Medulla oblongata (tissue), 1 donor: ENCODE results near the gene GPR82.
"Not testable (repeated sequence)": the region's sequence is repeated elsewhere in the genome, so short reads cannot be mapped to it uniquely, and the experiment has no call there.

Experiments
- DNase-seq: peaks from one replicate; pipeline ENCODE4 v3.0.0-alpha.2; 2015; ENCODE audit errors: extremely low spot score

Gene GPR82

DNA sequence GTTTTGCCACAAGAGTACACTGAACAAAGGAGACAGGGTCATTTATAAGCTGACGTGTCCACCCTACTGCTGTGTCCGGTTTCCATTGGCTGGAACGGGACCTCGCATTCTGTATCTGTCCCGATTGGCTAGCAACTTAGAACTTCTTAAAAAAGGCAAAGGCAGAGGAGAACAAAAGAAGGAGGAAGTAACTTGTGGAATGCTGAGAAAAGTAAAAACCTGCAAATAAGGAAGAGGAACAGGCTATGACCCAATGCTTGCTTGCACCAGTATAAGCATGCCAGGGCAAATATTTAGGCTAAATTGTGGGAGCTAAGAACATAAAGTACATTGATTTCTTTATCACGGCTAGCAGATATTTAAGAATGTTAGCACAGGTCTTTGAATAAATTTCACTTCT is 4.4 kb upstream of the GPR82 start:
- not testable (repeated sequence) for DNase-seq

DNA sequence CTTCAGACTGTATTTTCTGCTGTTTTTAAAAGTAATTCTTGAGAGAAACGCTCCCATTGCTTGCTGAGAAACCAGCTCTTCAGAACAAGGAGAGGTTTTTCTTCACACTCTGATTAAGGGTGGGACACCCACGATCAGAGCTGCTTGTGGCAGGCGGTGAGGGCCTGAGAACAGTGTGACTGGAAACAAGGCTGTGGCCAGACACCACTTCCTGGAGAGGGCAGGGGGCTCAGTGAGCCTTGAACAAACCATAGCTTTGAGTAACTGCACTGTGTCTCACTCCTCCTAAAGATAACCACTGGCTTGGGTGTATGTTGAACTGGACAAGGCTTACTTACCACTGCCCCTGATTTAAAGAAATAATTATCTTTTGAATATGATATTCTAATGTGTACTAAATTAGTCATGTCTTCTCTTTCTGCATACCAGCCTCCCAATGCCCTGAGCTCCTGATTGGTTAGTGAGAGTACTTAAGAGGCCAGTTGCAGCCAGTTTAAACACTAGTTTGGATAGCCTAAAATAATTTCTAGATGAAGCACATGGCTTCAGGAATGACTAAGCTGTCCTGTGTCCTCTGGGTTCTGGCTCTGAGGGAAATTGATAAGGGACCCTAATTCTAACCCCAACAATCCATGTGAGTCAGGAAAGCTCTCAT is 3.7 kb upstream of the GPR82 start:
- no peak for DNase-seq

DNA sequence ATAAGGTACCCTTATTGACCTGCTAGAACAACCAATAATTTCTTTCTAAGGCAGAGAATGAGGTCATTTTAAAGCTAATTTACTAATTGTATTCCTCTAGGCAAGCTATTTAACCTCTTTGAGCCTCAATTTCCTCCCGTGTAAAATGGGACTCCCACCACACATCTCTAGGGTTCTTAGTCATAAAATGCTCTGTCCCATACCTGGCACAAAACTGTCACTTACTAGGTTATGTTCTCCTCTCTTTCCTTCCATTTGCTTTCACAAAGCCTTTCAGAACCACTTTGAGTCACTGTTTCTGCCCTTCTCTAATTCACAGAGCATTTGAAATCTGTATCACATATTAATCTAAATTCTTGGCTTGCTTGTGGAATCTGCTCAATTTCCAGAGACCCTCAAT is 2.4 kb upstream of the GPR82 start:
- DNase-seq: no peak

DNA sequence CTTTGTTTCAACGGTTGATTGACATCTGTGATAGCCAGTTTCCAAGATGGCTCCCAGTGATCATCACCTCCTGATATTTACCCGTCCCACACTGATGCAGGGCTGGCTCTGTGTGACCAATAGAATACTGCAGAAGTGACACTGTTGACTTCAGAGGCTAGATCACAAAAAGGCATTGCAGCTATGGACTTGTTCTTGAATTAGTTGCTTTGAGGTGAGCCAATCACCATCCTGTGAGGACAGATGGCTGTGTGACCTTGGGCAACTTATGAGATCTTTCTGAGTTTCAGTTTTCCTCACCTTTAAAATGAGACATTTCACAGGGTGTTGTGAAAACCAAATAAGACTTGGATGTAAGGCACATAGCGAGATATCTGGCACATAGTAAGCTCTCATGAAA is 1.8 kb upstream of the GPR82 start:
- no peak for DNase-seq

DNA sequence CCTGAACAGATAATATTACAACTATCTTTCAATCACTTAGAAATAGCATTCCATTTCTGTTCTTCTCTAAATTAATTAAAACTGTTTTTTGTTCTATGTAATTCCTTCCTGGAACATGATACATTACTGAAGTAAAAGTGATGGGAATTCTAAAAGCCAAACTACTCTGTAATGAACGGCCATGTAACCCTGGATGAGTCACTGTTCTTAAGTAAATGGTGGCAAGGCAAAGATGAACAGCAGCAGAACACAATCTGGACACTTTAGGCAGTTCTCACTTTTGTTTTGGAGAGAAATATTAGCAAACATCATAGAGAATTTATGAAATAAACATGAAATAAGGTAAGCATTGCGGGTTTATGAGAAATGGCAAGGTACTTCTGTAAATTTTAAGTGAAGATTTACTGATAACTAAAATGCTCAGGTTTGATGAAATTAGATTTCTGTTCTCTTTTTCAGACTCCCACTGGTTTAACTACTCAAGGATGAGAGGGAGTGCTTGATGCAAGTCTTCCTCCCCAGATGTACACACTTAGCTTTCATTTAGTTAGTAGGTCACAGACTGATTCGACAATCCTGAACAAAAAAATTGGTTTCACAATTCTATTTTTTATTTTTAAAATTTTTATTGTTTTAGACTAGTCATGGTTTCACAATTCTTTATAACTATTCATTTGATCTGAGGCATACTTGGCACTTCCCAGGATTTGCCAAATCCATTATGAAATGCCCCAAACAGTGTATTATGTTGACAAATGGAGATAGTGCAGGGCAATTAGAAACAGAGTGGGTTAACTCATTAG is 964 bp upstream of the GPR82 start:
- DNase-seq: no peak

DNA sequence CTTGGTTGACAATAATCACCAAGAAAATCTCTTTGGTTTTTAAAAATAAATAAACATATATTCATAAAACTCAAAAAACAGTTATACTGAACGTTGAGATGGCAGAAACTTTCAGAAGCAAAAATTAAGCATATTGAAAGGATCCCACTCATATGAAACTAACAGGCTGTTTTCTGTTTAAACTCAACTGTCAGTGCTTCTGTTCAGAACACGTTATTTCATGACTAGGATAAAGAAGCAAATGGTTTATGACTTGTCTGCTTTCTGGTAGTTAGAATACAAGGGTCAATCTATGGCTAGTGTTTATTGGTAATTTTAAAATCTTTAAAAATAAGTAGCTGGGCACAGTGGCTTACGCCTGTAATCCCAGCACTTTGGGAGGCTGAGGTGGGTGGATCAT is 4.1 kb downstream of the GPR82 start:
- DNase-seq: no peak

DNA sequence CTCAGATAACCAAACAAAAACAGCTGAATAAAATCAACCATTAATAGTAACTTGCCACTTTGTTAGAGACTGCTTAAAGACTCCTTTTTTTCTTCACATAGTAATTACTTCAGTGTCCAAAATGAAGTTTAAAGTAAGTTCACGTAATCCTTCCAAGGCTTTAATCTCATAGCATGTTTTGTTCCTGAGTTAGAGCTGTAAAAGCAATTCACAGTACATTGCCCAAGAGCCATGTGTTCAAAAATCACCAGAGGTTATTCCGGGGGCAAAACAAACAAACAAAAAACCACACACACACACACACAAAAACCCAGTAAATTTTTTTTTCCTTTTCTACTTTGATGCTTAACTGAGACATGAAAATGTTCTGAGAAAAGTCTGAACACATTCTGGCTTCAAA is 6.1 kb downstream of the GPR82 start:
- no peak for DNase-seq

DNA sequence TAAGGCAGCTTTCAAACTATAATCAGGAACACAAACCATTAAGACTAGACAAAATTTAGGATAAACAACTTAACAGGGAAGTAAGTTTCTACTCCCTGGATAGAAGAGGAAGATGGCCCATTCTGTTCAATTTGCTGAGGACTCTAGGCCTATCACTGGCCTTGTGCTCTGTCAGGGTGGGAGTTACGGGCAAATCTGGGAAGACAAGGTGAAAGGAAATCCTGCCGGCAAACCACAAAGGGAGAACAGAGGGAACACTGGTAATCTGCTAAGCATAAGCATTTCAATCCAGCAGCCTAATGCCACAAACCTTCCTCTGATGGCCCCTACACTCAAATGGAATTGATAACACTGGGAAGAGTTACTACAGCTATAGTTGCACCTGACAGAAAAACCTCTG is 8.3 kb downstream of the GPR82 start:
- DNase-seq: no peak

DNA sequence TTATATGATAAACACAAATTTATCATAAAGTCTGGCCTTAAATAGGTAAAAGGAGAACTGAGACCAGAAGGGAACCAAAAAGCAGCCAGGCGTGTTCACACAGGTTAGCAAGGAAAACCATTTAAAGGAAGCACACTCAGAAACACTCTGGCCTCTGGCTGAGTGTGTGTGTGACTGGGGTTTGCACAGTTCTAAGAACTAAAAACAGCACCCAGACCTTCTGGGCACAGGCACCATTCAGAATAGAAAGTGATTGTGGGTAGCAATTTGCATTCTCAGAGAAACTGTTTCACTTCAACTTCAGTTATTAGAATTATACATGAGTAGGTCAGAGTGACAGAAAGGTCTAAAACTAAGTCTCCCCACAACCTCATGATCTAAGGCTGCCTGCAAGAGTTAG is 10.0 kb downstream of the GPR82 start:
- peak; percentile 27 for DNase-seq

DNA sequence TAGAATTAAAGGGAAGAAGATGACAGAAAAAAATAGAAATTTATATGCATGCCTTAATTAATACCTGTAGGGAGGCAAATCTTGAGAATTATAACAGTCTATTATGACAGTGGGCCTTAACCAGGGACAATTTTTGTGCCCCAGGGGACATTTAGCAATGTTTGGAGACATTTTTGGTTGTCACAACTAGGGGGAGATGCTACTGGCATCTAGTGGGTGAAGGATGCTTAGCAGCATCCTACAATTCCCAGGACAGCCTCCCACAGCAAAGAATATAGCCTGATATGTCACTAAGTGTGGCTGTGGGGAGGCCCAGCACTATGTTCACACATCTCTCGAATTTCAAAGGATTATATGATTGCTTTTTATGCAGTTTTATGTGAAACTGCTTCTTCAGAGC is 10.5 kb downstream of the GPR82 start:
- DNase-seq: peak; percentile 39

DNA sequence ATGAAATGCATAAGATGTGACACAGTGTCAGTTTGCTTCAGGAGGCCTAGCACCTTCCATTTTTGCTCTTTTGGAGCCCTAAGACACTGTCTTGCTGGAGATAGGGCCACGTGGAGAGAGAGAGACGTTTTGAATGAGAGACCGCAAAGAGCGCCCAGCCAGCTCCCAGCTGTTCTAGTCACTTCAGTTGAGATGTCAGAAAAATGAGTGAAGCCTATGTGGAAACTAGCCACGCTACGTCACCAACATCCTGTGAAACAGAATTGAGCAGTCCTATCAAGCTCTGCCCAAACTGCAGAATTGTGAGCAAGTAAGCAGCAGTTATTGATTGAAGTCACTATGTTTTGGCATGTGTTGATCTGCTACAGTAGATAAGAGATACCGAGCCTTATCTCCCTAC is 13.1 kb downstream of the GPR82 start:
- no peak for DNase-seq

DNA sequence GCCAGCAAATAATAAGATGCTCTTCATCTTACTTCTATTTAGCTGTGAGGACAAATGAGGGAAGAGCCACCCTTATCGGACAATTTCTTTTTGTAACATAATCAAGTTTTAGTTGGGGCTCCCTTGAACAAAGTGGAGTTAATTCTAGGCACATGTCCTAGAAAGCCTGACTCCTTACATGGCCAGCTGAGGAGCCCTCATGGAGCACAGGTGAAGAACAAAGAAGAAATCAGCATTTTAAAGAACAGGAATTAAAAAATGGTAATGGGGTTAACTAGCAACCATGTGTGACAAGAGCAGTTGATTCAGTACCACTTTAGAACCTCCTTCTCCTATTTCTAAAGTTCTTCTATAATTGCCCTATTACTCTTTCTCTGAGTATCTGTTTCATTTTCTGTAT is 15.9 kb downstream of the GPR82 start:
- no peak for DNase-seq

DNA sequence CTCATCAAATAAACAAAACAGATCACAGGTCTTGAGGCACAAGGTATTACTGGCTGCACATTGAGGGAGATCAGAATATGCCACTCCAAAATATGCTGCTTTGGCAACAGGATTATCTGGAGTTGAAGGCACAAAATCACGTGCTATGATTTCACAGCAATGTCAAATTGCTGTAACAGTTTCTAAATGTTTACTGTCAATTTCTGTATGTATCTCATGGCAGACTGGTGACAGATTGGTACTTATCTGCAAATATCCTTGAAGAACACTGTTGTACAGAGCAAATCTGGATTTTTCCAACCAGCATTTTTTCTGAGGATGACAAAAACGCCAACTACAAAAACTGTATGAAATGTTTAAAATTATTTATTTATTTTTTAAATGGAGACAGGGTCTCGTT is 26.7 kb downstream of the GPR82 start:
- DNase-seq: no peak

DNA sequence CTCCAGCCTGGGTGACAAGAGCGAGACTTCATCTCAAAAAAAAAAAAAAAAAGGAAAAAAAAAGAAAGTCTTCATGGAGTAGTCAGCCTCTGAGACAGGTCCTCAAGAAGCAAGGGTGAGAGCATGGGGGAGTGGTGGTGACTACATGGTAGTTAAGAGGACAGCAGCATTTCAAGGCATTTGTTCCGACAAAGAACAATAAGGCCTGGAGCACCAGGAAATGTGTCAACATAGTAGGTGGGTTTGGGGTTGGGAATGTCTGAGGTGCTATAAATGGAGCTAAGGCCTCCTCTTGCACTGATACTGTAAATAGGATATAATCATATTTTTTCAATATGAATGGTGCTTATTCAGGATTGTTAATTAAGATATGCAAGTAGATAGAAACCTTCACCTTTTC is 34.4 kb downstream of the GPR82 start:
- no peak for DNase-seq

DNA sequence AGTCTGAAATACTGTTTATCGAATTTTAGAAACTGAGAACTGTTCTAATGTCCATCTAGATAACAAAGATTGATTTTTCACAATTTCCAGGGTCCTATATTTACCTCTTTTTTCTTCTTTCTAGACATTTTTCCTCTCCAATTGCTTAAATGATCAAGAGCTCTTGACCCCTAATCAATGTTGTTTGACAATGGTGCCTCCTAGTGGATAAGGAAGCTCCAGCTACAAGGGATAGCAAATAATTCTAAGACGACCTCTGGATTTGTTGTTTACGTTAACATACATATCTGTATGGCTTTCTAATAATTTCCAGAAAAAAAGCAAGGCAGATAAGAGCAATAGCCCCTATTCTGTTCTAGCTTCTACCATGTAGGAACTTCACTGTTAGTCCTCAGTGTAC is 35.8 kb downstream of the GPR82 start:
- DNase-seq: peak; percentile 37

DNA sequence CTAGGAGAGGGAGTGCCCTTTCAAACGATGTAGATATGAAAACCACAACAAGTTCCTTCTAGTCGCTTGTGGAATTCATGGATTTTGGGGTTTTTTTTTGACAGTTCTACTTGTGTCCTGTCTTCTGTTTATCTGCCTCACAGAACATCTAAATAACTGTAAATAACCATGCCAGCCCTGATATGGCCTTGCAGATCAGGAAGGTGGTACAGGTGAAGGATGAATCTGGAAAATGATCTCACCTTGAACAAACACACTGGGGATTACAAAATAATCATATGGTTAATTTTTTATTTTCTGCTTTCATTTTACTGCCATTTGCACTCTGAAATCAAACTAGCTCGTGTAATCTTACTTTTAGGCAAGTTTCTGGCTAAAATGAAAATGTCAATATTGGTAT is 37.2 kb downstream of the GPR82 start:
- DNase-seq: no peak

DNA sequence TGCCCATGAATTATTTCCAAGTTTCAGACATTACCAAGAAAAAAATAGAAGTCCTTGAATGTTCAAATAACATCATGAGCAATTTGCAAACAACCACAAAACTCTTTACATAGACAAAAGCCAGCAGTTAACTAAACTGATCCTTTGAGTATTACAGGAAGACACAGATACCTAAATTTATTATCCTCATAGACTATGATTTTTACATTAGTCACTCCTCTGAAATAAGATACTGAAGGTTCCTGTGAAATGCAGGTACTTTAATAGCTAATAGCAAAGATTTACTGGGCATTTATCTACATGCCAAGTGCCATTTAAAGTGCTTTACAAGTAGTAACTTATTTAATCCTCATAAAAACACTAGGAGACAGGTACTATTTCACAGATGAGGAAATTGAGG is 37.7 kb downstream of the GPR82 start:
- DNase-seq: no peak

DNA sequence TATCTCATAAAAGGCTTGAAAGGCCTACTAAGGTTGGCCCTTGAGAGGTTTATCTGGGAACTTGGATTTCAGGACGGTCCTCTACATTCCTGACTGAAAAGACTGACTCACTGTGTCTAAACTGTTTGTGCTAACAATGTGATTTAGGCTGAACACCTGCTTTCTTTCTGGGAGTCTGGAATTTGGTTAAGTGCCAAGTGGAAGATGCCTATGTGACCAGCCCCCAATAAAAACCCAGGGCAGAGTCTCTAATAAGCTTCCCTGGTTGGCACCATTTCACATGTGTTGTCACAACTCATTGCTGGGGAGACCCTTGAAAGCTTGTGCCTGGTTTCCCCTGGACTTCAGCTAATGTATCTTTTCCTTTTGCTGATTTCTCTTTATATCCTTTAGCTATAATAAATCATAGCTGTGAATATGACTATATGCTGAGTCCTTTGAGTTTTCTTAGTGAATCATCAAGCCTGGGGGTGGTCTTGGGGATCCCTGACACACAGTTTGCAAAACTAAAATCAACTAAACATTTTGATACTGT is 55.1 kb downstream of the GPR82 start:
- no peak for DNase-seq
